Measurements from ENCODE around the gene TP53I11.
A peak's percentile ranks its signal among the peaks of the same experiment; 100 is the strongest.

The TP53I11 gene, protein sequence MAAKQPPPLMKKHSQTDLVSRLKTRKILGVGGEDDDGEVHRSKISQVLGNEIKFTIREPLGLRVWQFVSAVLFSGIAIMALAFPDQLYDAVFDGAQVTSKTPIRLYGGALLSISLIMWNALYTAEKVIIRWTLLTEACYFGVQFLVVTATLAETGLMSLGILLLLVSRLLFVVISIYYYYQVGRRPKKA

DNA sequence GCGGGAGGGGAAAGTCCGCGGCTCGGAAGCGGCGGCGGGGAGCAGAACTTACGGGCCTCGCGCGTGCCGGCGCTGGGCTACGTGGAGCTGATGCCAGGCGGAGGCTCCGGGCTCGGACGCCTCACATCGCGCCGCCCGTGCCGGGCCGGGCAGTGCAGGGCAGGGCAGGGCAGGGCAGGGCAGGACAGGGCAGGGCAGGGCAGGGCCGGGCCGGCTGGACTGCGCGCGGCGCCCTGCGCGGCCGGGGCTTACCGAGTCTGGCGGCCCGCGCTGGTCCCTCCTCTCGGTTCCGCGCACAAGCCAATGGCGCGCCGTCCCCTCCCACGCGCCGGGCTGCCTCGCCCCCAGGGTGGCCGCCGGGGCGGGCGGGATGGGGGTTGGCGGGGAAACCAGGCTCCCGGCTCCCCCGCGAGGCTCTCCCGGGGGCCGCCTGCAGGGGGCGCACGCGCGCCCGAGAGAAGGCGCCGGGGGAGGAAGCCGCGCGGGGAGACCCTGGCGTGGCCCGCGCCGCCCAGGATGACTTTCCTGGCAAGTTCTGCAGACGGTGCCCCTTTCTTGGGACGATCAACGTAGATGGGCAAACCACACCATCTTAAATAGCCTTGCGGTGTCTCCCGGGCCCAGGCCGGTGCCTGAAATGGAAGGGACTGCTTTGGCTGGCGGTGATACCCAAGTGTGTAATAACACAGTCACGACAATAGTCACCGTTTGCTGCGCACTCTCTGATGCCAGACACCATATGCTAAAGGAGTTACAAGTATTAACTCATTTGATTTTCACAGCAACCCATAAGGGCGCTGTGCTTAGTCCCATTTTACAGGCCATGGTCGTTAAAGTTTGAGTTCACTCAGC lies at the start of gene TP53I11:
TP53I11 (minus strand) TSS at position 259 of the 852 bp plus-strand sequence. CDS start 12,548 bp downstream, outside the sequence.
- no peak for DNase-seq (ENCODE audit: low spot score)
- Histone ChIP-seq H3K4me3 (peak within 1 kb of the TSS; percentile 87), H3K27ac (peak within 1 kb of the TSS; percentile 3 to 76)
- TF ChIP-seq, protein P1, sequence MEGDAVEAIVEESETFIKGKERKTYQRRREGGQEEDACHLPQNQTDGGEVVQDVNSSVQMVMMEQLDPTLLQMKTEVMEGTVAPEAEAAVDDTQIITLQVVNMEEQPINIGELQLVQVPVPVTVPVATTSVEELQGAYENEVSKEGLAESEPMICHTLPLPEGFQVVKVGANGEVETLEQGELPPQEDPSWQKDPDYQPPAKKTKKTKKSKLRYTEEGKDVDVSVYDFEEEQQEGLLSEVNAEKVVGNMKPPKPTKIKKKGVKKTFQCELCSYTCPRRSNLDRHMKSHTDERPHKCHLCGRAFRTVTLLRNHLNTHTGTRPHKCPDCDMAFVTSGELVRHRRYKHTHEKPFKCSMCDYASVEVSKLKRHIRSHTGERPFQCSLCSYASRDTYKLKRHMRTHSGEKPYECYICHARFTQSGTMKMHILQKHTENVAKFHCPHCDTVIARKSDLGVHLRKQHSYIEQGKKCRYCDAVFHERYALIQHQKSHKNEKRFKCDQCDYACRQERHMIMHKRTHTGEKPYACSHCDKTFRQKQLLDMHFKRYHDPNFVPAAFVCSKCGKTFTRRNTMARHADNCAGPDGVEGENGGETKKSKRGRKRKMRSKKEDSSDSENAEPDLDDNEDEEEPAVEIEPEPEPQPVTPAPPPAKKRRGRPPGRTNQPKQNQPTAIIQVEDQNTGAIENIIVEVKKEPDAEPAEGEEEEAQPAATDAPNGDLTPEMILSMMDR (IDR thresholded peaks at IDR 0.05) = peak; percentile 37

DNA sequence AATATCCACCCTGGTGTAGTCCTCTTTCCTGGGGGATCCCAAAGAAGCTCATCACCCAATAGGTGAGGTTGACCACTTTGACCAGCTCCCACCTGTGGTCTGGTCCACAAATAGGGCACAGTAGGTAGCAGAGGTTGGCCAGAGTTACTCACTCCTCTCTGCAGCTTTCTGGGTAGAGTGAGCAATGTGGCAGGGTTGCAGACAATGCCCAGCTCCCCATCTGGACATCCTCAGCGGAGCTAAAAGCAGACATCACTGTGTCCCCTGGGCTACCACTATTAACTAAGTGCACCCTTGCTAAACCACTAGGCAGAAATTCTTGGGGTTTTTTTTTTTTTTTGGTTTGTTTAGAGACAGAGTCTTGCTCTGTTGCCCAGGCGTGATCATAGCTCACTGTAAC lies 48.4 kb upstream of the TP53I11 start:
- TF ChIP-seq, protein P1 (IDR thresholded peaks at IDR 0.05) = no peak
- Histone ChIP-seq H3K4me3 (no peak overlapping the region), H3K27ac (no peak overlapping the region)
- DNase-seq (ENCODE audit: low spot score) = no peak

DNA sequence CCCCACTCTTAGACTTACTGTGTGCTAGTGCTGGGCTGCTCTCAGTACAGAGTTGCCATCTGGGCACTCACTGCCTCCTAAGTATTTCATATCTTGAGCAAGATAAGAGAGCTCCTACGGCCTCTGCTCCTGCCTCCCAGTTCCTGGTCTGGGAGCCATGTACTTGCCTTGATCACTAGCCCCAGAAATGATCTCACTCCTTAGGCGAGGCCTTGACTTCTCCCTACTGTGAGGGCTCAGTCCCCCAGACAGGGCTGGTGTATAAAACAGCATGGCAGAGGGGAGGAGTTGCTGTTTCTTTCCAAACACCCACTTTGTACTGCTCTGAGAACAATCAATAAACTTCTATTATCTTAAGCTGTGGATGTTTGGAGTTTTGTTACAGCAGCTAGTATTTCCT lies 47.4 kb upstream of the TP53I11 start:
- TF ChIP-seq, protein P1 (IDR thresholded peaks at IDR 0.05) = no peak
- no peak overlapping the region for H3K27ac ChIP-seq
- no peak for DNase-seq (ENCODE audit: low spot score)
- no peak overlapping the region for H3K4me3 ChIP-seq

DNA sequence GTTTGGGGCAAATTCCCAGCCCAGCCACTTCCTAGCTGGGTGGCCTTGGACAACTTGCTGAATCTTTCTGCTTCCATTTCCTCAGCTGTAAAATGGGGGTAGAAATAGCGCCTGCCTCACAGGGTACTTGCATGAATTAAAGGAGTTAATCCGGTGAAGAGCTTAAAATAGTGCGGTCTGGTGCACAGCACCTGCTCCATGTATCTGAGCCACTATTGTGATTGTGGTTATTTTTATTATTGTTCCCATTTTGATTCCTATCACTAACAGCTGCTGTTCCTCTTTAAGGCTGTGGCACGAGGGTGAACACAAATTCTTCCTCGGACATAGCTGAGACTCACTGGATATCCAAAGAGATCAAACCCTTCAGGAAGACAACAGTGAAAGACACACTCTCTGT lies 46.9 kb upstream of the TP53I11 start:
- Histone ChIP-seq H3K4me3 (no peak overlapping the region), H3K27ac (no peak overlapping the region)
- no peak for DNase-seq (ENCODE audit: low spot score)
- TF ChIP-seq, protein P1 (IDR thresholded peaks at IDR 0.05) = no peak

DNA sequence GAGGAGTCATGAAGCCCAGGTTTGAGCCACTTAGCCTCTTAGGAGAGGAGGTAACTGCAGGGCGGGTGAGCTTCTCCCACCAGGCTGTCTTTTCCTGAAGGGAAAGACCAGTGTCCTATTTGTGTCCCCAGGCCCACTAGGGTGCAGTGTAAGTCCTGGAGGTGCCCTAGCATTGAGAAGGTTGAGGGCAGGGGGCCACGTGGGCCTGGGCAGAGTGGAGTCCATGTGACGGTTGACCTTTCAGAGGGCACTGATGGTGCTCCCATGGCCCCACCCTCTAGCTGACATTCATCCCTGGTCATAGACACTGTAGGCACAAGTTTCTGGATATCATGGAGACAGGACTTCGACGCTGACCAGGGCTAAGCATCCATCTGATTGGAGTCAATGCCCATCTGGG lies 44.1 kb upstream of the TP53I11 start:
- Histone ChIP-seq H3K27ac (no peak overlapping the region), H3K4me3 (no peak overlapping the region)
- DNase-seq (ENCODE audit: low spot score) = no peak
- TF ChIP-seq, protein P1 (IDR thresholded peaks at IDR 0.05) = no peak

DNA sequence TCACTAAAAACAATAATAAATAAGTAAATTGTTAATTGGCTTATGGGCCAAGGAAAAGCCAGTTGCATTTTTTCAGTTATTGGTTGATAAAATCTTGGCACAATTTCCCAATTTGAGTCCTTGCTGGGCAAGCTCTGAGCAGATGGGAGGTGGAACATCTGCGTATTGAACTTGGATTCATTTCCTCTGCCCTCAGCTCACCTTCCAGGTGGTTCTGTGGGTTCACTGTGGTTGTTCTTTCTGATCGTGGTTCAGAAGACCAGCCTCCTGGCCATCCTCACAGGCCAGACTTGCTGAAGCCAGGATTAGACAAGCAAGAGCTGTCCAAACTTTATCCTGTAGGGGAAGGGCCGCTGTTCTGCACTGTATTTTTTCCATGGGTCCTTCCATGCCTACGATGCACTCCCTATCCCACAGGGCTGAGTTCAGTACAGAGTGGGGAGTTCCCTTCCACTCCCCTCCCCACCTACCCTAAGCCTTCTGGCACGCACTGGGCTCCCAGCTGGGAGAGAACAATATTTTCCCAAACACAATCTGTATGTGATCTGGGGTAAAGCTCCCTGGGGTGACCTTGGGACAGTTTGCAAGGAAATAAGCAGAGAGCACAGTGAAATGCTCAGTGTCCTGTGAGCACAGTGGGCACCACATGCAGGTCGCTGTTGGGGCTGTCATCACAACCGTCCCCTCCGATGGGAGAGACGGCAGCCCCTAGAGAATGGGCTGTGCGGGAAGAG lies 43.5 kb upstream of the TP53I11 start:
- TF ChIP-seq, protein P1 (IDR thresholded peaks at IDR 0.05) = no peak
- no peak for DNase-seq (ENCODE audit: low spot score)
- Histone ChIP-seq H3K4me3 (no peak overlapping the region), H3K27ac (no peak overlapping the region)
